RWPE2 (cell line): ENCODE results near the gene TUBB1.
A peak's percentile ranks its signal among the peaks of the same experiment; 100 is the strongest.

Source experiments
- ATAC-seq: fragments of 200-7000 bp; cut with Tn5 transposase; 3 replicates; pipeline ENCODE4 v1.9.1; 2021; ENCODE audit warnings: low read depth
- DNase-seq: peaks from one replicate; pipeline ENCODE4 v3.0.0-alpha.2; 2020; ENCODE audit warnings: low spot score
- H3K27ac ChIP-seq: fragments of 450-650 bp; 2 replicates; pipeline ENCODE4 v1.5.1; 2017; ENCODE audit warnings: mild to moderate bottlenecking; ENCODE audit not compliant: poor library complexity, severe bottlenecking
- H3K27me3 ChIP-seq: fragments of 250-450 bp; sonication (Bioruptor Pico); 2 replicates; pipeline ENCODE4 v1.5.1; 2021; ENCODE audit warnings: mild to moderate bottlenecking, moderate library complexity; ENCODE audit not compliant: insufficient read depth, poor library complexity, severe bottlenecking
- H3K36me3 ChIP-seq: fragments of 250-450 bp; sonication (Bioruptor Pico); 2 replicates; pipeline ENCODE4 v1.5.1; 2020; ENCODE audit warnings: low read depth, mild to moderate bottlenecking, moderate library complexity
- H3K4me1 ChIP-seq: fragments of 250-450 bp; sonication (Bioruptor Pico); 2 replicates; pipeline ENCODE4 v1.5.1; 2021; ENCODE audit warnings: mild to moderate bottlenecking, moderate library complexity; ENCODE audit not compliant: insufficient read depth, poor library complexity, severe bottlenecking
- H3K4me3 ChIP-seq: fragments of 250-450 bp; sonication (Bioruptor Pico); 2 replicates; pipeline ENCODE4 v1.5.1; 2021; ENCODE audit warnings: mild to moderate bottlenecking, moderate library complexity; ENCODE audit not compliant: severe bottlenecking
- H3K9me3 ChIP-seq: fragments of 250-450 bp; sonication (Bioruptor Pico); 2 replicates; pipeline ENCODE4 v1.5.1; 2021; ENCODE audit warnings: mild to moderate bottlenecking, moderate library complexity; ENCODE audit not compliant: severe bottlenecking
- CTCF ChIP-seq: fragments of 450-650 bp; IDR thresholded peaks from one replicate; pipeline ENCODE4 v1.5.1; 2017; ENCODE audit warnings: mild to moderate bottlenecking, moderate library complexity; ENCODE audit not compliant: poor library complexity, severe bottlenecking

TUBB1 gene

GRCh38 chr20:59016795-59017492 is 2.3 kb upstream of the TUBB1 start:
- Histone ChIP-seq H3K36me3 (no peaks in the 10 kb centered on the region), H3K27ac (peak overlapping the region; percentile 35), H3K4me1 (peaks cover 21% of the 10 kb centered on the region), H3K4me3 (no peak overlapping the region), H3K9me3 (no peaks in the 10 kb centered on the region), H3K27me3 (no peaks in the 10 kb centered on the region)
- no peak for TF ChIP-seq CTCF
- DNase-seq: peak; percentile 55
- peak; percentile 16; the same call in 1 of the 3 replicates for ATAC-seq

- no peak for ATAC-seq
- Histone ChIP-seq H3K27ac (peak overlapping the region; percentile 35), H3K36me3 (no peaks in the 10 kb centered on the region; the same call in 1 of the 2 replicates), H3K4me3 (no peak overlapping the region), H3K4me1 (peaks cover 21% of the 10 kb centered on the region), H3K27me3 (no peaks in the 10 kb centered on the region), H3K9me3 (no peaks in the 10 kb centered on the region)
- peak; percentile 82 for DNase-seq
- TF ChIP-seq CTCF: no peak
Observed at GRCh38 chr20:59017493-59018231, 1.6 kb upstream of the TUBB1 start.

- H3K27me3 ChIP-seq: no peaks in the 10 kb centered on the region
- no peak for ATAC-seq
- TF ChIP-seq CTCF: no peak
Observed at GRCh38 chr20:59018817-59019216, 412 bp upstream of the TUBB1 start.

GRCh38 chr20:59020938-59021551 is 1.8 kb downstream of the TUBB1 start:
- peak; percentile 84 for ATAC-seq

More at GRCh38 chr20:59018817-59019216, 412 bp upstream of the TUBB1 start:
- H3K9me3 ChIP-seq: no peaks in the 10 kb centered on the region
- peaks cover 5% of the 10 kb centered on the region; the same call in 1 of the 2 replicates for H3K36me3 ChIP-seq
- DNase-seq: peak; percentile 80
- H3K4me1 ChIP-seq: peaks cover 21% of the 10 kb centered on the region
- no peak overlapping the region for H3K4me3 ChIP-seq
- H3K27ac ChIP-seq: no peak overlapping the region

More at GRCh38 chr20:59020938-59021551, 1.8 kb downstream of the TUBB1 start:
- Histone ChIP-seq H3K27ac (peak overlapping the region; percentile 61), H3K4me1 (peaks cover 21% of the 10 kb centered on the region), H3K4me3 (no peak overlapping the region), H3K36me3 (peaks cover 26% of the 10 kb centered on the region), H3K9me3 (no peaks in the 10 kb centered on the region), H3K27me3 (no peaks in the 10 kb centered on the region)
- no peak for TF ChIP-seq CTCF
- peak; percentile 64 for DNase-seq
